Type B pancreatic cell (in vitro differentiated cells): ENCODE data around the gene XPO1. TPM values are rescaled to one million over a fixed set of nuclear protein-coding genes. Genes with fewer than 3 reads are reported as not detected.
"Not testable (repeated sequence)": the region's sequence is repeated elsewhere in the genome, so short reads cannot be mapped to it uniquely, and the experiment has no call there.

ENCODE experiments used
- DNase-seq: peaks from one replicate; pipeline ENCODE4 v3.0.0; 2021; ENCODE audit warnings: mixed read lengths; ENCODE audit not compliant: unreplicated experiment; ENCODE audit errors: extremely low spot score
- H3K27ac Mint-ChIP-seq: 2 replicates; pipeline ENCODE4 v1.8.0; 2021; ENCODE audit warnings: mild to moderate bottlenecking, mixed read lengths
- H3K27me3 Mint-ChIP-seq: 2 replicates; pipeline ENCODE4 v1.8.0; 2021; ENCODE audit warnings: mixed read lengths
- H3K36me3 Mint-ChIP-seq: 2 replicates; pipeline ENCODE4 v1.8.0; 2021; ENCODE audit warnings: mixed read lengths
- H3K4me1 Mint-ChIP-seq: one replicate; pipeline ENCODE4 v1.8.0; 2021; ENCODE audit warnings: mixed read lengths; ENCODE audit not compliant: unreplicated experiment
- H3K4me3 Mint-ChIP-seq: 2 replicates; pipeline ENCODE4 v1.8.0; 2021; ENCODE audit warnings: mild to moderate bottlenecking, mixed read lengths
- H3K9me3 Mint-ChIP-seq: 2 replicates; pipeline ENCODE4 v1.8.0; 2021; ENCODE audit warnings: mixed read lengths
- long read RNA-seq: library from polyadenylated mRNA; unstranded; transcript quantifications from one replicate; pipeline ENCODE4 v2.0.0, GENCODE V29; 2020
- total RNA-seq: library from RNA; stranded (reverse); gene quantifications from 2 replicates; pipeline ENCODE4 v1.2.1, GENCODE V29; 2021; ENCODE audit warnings: low replicate concordance
- TF ChIP-seq, protein P1 (sequence below): fragments of 200-600 bp; sonication (generic); conservative IDR thresholded peaks from 2 replicates; pipeline ENCODE4 v1.5.0; 2021; ENCODE audit warnings: antibody characterized with exemption, mild to moderate bottlenecking

The XPO1 gene, protein sequence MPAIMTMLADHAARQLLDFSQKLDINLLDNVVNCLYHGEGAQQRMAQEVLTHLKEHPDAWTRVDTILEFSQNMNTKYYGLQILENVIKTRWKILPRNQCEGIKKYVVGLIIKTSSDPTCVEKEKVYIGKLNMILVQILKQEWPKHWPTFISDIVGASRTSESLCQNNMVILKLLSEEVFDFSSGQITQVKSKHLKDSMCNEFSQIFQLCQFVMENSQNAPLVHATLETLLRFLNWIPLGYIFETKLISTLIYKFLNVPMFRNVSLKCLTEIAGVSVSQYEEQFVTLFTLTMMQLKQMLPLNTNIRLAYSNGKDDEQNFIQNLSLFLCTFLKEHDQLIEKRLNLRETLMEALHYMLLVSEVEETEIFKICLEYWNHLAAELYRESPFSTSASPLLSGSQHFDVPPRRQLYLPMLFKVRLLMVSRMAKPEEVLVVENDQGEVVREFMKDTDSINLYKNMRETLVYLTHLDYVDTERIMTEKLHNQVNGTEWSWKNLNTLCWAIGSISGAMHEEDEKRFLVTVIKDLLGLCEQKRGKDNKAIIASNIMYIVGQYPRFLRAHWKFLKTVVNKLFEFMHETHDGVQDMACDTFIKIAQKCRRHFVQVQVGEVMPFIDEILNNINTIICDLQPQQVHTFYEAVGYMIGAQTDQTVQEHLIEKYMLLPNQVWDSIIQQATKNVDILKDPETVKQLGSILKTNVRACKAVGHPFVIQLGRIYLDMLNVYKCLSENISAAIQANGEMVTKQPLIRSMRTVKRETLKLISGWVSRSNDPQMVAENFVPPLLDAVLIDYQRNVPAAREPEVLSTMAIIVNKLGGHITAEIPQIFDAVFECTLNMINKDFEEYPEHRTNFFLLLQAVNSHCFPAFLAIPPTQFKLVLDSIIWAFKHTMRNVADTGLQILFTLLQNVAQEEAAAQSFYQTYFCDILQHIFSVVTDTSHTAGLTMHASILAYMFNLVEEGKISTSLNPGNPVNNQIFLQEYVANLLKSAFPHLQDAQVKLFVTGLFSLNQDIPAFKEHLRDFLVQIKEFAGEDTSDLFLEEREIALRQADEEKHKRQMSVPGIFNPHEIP (N-terminal part only)
- 132 and 227 TPM in 2 replicates for total RNA-seq
- long read RNA-seq, transcript XPO1-219 (14 exons, 3,706 nt), result major isoform, 5 of 35 reads
- long read RNA-seq, partial matches to known transcripts, result 25 of 35 reads
- long read RNA-seq, other reads (novel, unspliced or antisense), result 5 of 35 reads

DNA sequence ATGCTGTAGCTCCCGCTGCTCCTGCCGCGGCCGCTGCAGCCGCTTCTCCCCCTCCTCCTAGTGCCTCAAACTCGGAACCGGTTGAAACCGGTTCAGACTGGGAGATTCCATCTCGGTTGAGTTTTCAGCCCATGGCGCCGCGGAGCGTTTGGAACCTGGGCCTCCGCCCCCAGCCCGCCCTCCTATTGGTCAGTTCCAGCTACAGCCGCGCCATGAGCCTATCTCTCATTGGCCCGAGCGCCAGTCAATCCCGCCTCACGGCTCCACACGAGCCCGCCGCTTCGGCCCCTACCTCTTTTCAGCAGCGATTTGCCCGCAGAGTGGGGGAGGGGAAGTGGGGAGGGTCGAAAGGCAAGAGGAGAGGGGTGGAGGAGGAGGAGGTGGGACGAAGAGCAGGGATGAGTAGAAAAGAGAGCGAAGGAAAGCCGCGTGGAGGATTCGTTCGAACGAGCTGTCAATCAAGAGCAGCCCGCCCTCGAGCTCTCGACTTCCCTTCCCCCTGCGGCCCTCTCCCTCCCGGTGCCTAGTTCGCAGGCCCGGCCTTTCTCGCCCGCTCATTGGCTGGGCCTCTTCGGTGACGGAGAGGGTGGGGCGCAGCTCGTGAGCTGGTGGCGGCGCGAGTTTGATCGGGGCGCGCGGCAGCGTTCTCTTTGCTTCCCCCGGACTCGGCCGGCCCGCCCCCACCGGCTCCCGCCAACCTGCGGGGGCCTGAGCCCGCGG lies at the start of gene XPO1:
Gene XPO1 (minus strand): TSS at position 157 of the 720 bp plus-strand sequence. CDS start 4,459 bp downstream, outside the sequence.
- TF ChIP-seq, protein P1, sequence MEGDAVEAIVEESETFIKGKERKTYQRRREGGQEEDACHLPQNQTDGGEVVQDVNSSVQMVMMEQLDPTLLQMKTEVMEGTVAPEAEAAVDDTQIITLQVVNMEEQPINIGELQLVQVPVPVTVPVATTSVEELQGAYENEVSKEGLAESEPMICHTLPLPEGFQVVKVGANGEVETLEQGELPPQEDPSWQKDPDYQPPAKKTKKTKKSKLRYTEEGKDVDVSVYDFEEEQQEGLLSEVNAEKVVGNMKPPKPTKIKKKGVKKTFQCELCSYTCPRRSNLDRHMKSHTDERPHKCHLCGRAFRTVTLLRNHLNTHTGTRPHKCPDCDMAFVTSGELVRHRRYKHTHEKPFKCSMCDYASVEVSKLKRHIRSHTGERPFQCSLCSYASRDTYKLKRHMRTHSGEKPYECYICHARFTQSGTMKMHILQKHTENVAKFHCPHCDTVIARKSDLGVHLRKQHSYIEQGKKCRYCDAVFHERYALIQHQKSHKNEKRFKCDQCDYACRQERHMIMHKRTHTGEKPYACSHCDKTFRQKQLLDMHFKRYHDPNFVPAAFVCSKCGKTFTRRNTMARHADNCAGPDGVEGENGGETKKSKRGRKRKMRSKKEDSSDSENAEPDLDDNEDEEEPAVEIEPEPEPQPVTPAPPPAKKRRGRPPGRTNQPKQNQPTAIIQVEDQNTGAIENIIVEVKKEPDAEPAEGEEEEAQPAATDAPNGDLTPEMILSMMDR, result no peak
- Mint-ChIP-seq H3K36me3 (peaks cover 12% of the 10 kb centered on the region), H3K9me3 (no peaks in the 10 kb centered on the region), H3K4me3 (peak within 1 kb of the TSS; percentile 99), H3K27me3 (peaks cover 9% of the 10 kb centered on the region), H3K4me1 (peaks cover 17% of the 10 kb centered on the region), H3K27ac (peak within 1 kb of the TSS; percentile 100)
- peak; percentile 100 for DNase-seq

DNA sequence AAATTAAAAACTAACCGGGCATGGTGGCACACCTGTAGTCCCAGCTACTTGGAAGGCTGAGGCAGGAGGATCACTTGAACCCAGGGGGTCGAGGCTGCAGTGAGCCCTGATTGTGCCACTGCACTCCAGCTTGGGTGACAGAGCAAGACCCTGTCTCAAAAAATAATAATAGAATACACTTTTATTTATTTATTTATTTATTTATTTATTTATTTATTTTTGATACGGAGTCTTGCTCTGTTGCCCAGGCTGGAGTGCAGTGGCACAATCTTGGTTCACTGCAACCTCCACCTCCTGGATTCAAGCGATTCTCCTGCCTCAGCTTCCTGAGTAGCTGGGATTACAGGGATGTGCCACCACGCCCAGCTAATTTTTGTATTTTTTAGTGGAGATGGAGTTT lies 48.8 kb upstream of the XPO1 start:
- not testable (repeated sequence) for H3K36me3 Mint-ChIP-seq, H3K4me3 Mint-ChIP-seq, H3K27ac Mint-ChIP-seq, H3K4me1 Mint-ChIP-seq, DNase-seq, H3K27me3 Mint-ChIP-seq, H3K9me3 Mint-ChIP-seq

DNA sequence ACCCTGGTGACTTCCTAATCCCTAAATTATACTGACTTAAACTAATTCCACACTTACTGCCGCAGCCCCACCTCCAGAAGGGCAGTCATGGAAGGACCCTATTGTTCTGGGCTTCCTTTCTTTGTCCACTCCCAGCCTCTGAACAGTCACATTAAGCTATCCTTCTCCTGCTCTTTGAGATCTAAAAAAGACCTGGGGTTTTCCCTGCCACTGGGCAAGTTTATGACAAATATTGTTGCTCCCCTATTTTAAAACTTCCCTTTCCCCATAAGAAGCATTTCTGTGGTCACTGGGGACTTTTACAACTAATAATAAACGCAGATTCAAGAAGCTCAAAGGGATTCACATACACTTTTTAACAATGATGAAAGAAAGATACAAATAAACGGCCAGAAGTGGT lies 47.2 kb upstream of the XPO1 start:
- H3K27me3 Mint-ChIP-seq, result no peaks in the 10 kb centered on the region
- H3K4me1 Mint-ChIP-seq, result peaks cover 3% of the 10 kb centered on the region
- H3K9me3 Mint-ChIP-seq, result no peaks in the 10 kb centered on the region
- H3K27ac Mint-ChIP-seq, result no peak overlapping the region
- no peaks in the 10 kb centered on the region for H3K36me3 Mint-ChIP-seq
- no peak for DNase-seq
- H3K4me3 Mint-ChIP-seq, result no peak overlapping the region
- TF ChIP-seq, protein P1, result no peak

DNA sequence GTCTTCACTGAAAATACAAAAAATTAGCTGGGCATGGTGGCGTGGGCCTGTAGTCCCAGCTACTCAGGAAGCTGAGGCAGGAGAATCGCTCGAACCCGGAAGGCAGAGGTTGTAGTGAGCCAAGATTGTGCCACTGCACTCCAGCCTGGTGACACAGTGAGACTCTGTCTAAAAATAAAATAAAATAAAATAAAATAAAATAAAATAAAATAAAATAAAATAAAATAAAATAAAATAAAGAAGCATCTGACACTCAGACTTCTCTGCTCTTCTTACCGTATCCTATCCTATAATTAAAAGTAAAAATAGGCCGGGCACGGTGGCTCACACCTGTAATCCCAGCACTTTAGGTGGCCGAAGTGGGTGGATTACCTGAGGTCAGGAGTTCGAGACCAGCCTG lies 46.2 kb upstream of the XPO1 start:
- H3K36me3 Mint-ChIP-seq, DNase-seq, H3K27me3 Mint-ChIP-seq, H3K9me3 Mint-ChIP-seq, H3K27ac Mint-ChIP-seq, H3K4me3 Mint-ChIP-seq, H3K4me1 Mint-ChIP-seq: not testable (repeated sequence)

DNA sequence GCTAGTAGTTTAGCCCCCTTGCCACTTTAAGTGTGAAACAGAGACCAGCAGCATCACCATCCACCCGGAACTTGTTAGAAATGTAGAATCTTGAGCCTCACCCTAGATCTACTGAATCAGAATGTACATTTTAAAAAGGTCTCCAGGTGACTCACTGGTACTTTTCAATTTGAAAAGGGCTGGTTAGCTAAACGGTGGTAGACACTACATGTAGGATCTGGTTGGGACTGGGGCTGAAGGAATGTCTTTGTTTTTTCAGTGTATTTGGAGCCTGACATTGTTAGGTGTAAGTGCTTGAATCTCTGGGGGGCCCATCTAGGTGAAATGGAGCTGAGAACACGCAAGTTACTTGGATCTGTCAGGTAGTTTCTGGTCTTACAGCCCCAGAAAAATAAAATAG lies 44.0 kb upstream of the XPO1 start:
- Mint-ChIP-seq H3K4me1 (peaks cover 3% of the 10 kb centered on the region), H3K27ac (no peak overlapping the region), H3K27me3 (no peaks in the 10 kb centered on the region), H3K4me3 (no peak overlapping the region), H3K9me3 (no peaks in the 10 kb centered on the region), H3K36me3 (no peaks in the 10 kb centered on the region)
- TF ChIP-seq, protein P1, result no peak
- DNase-seq, result no peak

DNA sequence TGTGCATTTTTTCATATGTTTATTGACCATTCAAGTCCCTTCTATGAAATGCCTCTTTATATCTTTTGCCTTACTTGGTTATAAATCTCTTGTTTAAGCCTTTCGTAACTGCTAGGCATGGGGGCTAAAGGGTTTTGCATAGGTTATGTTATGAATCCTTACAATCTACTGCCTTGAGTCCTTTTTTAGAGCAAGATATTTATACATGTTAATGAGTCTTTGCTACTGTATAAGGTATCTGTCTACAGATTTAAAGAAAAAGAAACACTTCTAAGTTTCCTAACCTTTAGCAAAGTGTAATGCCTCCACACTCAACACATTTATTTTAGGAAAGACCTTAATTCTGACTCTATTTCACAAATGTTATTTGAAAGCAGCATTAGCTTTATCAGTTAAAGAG lies 43.6 kb upstream of the XPO1 start:
- H3K4me3 Mint-ChIP-seq, result no peak overlapping the region
- DNase-seq, result no peak
- no peaks in the 10 kb centered on the region for H3K36me3 Mint-ChIP-seq
- peaks cover 3% of the 10 kb centered on the region for H3K4me1 Mint-ChIP-seq
- TF ChIP-seq, protein P1, result no peak
- no peak overlapping the region for H3K27ac Mint-ChIP-seq
- H3K27me3 Mint-ChIP-seq, result no peaks in the 10 kb centered on the region
- no peaks in the 10 kb centered on the region for H3K9me3 Mint-ChIP-seq
